GM13976 (cell line): ENCODE data around the gene CFAP299.

Source experiments
- DNase-seq: peaks from one replicate; pipeline ENCODE4 v3.0.0; 2012; ENCODE audit warnings: low spot score
- CTCF ChIP-seq: IDR thresholded peaks from 2 replicates; pipeline ENCODE4 v1.5.1; 2012; ENCODE audit warnings: borderline replicate concordance, mild to moderate bottlenecking; ENCODE audit not compliant: insufficient read depth; ENCODE audit errors: extremely low read depth, missing control alignments, control extremely low read depth
- in situ Hi-C: fragments of 300-500 bp; cut with MboI; formaldehyde crosslinking; loops from one replicate; pipeline ENCODE4 v1.12.0; 2022; ENCODE audit warnings: low sequenced_read_pairs, mixed read lengths, inconsistent platforms; ENCODE audit not compliant: unreplicated experiment

CFAP299 gene

GRCh38 chr4:80897537-80898303 is 562.2 kb downstream of the CFAP299 start:
- in situ Hi-C loops: no loop called here
- TF ChIP-seq CTCF: no peak
- DNase-seq: no peak

DNA sequence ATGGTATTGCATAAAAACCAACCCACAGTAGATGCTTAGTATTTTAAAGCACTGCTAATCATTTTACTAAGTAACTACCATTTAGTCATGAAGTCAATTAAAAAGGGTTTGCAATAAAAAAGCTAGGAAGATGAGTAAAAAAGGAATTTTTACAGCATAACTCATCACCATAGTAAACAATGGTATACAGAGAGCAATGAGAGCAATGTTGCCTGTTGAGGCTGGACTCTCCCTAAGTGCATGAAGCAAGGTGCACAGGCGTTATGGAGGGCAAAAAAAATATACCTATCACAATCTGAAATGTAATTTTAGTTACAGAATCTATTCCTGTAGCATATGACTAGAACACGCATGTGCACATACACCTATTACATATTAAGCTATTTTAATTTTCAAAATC is 565.4 kb downstream of the CFAP299 start:
- no peak for TF ChIP-seq CTCF
- no peak for DNase-seq
- in situ Hi-C loops: no loop called here

DNA sequence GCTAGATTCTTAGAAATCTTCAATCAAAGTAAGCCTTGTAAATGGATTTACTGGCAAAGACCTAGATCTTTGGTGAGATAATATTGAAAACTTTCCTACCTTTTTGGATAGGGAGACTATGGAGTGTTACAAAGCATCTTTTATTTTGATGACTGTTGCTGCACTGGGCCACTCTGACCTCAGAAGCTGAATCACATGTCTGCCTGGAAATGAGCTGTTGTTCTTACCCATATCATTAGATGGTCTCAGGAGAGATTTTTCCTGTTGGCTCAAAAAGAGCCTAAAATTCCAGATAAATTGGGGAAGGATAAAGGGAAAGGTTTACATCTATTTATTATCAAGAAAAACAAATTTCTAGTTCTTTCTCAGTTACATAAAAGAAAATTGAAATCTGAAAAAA is 567.5 kb downstream of the CFAP299 start:
- in situ Hi-C loops: no loop called here

DNA sequence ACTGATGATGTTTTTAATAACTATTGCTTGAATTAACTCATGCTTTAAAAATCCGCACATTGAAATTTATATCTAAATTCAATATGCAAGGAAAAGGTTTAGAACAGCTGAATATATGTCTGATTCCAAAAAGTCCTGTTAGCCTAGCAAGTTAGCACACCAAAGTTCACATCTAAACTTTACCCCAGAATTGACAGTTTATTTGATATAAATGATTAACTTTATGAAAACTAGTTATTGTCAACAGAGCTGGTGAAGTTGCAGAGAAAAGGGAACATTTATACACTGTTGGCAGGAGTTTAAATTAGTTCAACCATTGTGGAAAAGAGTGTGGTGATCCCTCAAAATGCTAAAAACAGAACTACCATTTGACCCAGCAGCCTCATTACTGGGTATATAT is 574.4 kb downstream of the CFAP299 start:
- in situ Hi-C loops: no loop called here
- DNase-seq: no peak

More for the DNA sequence above, 567.5 kb downstream of the CFAP299 start:
- no peak for DNase-seq
- no peak for TF ChIP-seq CTCF

GRCh38 chr4:80911458-80911857 is 575.9 kb downstream of the CFAP299 start:
- no peak for DNase-seq
- in situ Hi-C loops: no loop called here
- TF ChIP-seq CTCF: no peak

More for the DNA sequence above, 574.4 kb downstream of the CFAP299 start:
- TF ChIP-seq CTCF: no peak

GRCh38 chr4:80912350-80912749 is 576.8 kb downstream of the CFAP299 start:
- no peak for DNase-seq
- in situ Hi-C loops: no loop called here
- TF ChIP-seq CTCF: no peak
